Erythroblast (primary cell): ENCODE data around the gene WDR64.

ENCODE experiments used
- GATA1 ChIP-seq: IDR thresholded peaks from 2 replicates; pipeline ENCODE4 v1.6.1; 2011; ENCODE audit warnings: low read depth, mild to moderate bottlenecking, control low read depth, low read length, moderate library complexity
- POLR2A ChIP-seq: IDR thresholded peaks from 2 replicates; pipeline ENCODE4 v1.6.1; 2011; ENCODE audit warnings: mild to moderate bottlenecking, low read length

- no peak for TF ChIP-seq POLR2A
- no peak for TF ChIP-seq GATA1
Measured at GRCh38 chr1:241834733-241835377, 182.8 kb downstream of the WDR64 start.
